ENCODE measurements around the gene BAIAP2L2. TPM values are rescaled to one million over a fixed set of nuclear protein-coding genes. Genes with fewer than 3 reads are reported as not detected.

BAIAP2L2 gene
- total and polyA plus RNA-seq, 2 of the 4 experiments (the other 2 are of a cell fraction) = 0.18 to 0.46 TPM

DNA sequence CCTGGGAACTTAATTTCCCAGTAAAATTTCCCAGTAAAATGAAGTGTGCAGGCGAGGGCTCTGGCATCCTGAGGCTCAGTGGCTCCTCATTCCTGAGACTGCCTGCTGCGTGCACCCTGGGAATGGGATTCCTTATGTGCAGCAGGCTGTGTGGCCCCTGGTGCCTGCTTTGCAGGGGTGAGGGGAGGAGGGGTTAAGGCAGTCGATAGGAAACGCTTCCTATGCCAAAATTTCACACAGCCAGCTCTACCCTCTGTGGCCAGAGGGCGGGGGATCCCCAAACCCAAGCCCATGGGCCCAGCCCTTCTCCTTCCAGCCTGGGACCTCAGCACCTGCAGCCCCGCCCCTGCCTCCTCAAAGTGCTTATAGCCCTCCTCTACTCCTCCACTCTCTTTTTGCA is 12.1 kb upstream of the BAIAP2L2 start:
- no peak overlapping the region for H3K4me2 ChIP-seq (ENCODE audit: low read depth, low read length)
- intact Hi-C loops (cut with micrococcal nuclease) = no loop called here

More for the DNA sequence above, 12.1 kb upstream of the BAIAP2L2 start:
- no peak overlapping the region for H2BK5ac ChIP-seq (ENCODE audit: low read depth, low read length, poor library complexity, severe bottlenecking)
- DNase-seq (no peak), ATAC-seq (ENCODE audit: low read depth) (no peak)
- no peak overlapping the region for H3K56ac ChIP-seq (ENCODE audit: extremely low read depth, insufficient read depth, low read length)
- H3K36me3 ChIP-seq (ENCODE audit: control insufficient read depth, insufficient read depth, low read length) = no peaks in the 10 kb centered on the region
- H3K4me3 ChIP-seq (ENCODE audit: insufficient read depth, low read depth, low read length) = no peak overlapping the region
- H3K27ac ChIP-seq (ENCODE audit: insufficient read depth, low read length) = no peak overlapping the region
- no peaks in the 10 kb centered on the region for H4K20me1 ChIP-seq (ENCODE audit: insufficient read depth, low read length)
- H2AK5ac ChIP-seq (ENCODE audit: low read depth, low read length) = no peak overlapping the region
- no peak overlapping the region for H3K18ac ChIP-seq (ENCODE audit: low read depth, low read length)
- no peak overlapping the region for H4K91ac ChIP-seq (ENCODE audit: insufficient read depth, low read depth, low read length)
- POLR2A ChIA-PET (ENCODE audit: unreplicated experiment) = no interaction called here
- peaks cover 4% of the 10 kb centered on the region for H3K9me1 ChIP-seq (ENCODE audit: insufficient read depth, low read length)
- no peak overlapping the region for H2BK120ac ChIP-seq (ENCODE audit: low read depth, low read length)
- no TSS peak for BruUV-seq (replicated peaks)
- no peaks in the 10 kb centered on the region for H3K9me3 ChIP-seq (ENCODE audit: control insufficient read depth, insufficient read depth, low read length)
- no peaks in the 10 kb centered on the region for H3K4me1 ChIP-seq (ENCODE audit: control insufficient read depth, insufficient read depth, low read length)
- H3K23ac ChIP-seq (ENCODE audit: low read depth, low read length) = no peak overlapping the region
- no peak overlapping the region for H3K9ac ChIP-seq (ENCODE audit: low read depth, low read length)
- 80% methylated on average over 1 of the region's 6 CpGs; no CpG with 5 or more reads in 1 of the 2 experiments for WGBS, 2 experiments (ENCODE audit: extremely low coverage in 2 of 2, insufficient read length in 1 of 2)
- no peak overlapping the region for H2AK9ac ChIP-seq (replicated peaks; ENCODE audit: low read depth, low read length, poor library complexity)
- CTCF ChIA-PET = interaction anchor here (1.4 kb wide), 1 partner anchor 14 kb away, joined by 3 read pairs; no protein-coding TSS in a partner anchor
- dilution Hi-C loops (cut with HindIII; ENCODE audit: low sequenced_read_pairs, unreplicated experiment) (no loop called here), in situ Hi-C loops (cut with MboI; ENCODE audit: low sequenced_read_pairs) (no loop called here)
- H2AFZ ChIP-seq (replicated peaks; ENCODE audit: low read length, poor library complexity) = peak overlapping the region; percentile 49
- no peak overlapping the region for H4K5ac ChIP-seq (ENCODE audit: low read depth, low read length)
- H3K27me3 ChIP-seq (ENCODE audit: control insufficient read depth, insufficient read depth, low read length) = peaks cover 3% of the 10 kb centered on the region; the same call in 1 of the 2 replicates
- H3K4ac ChIP-seq (ENCODE audit: low read depth, low read length) = no peak overlapping the region
- no peak overlapping the region for H3K14ac ChIP-seq (replicated peaks; ENCODE audit: low read depth, low read length)
- H3K79me1 ChIP-seq (ENCODE audit: low read depth in 1 of 2, low read length in 2 of 2) = no peaks in the 10 kb centered on the region
- H4K8ac ChIP-seq (ENCODE audit: low read depth in 2 of 2, low read length in 2 of 2) = no peak overlapping the region
- no peak overlapping the region for H2BK15ac ChIP-seq (ENCODE audit: low read depth, low read length)
- no peak for TF ChIP-seq RAD21 (IDR thresholded peaks at IDR 0.05; ENCODE audit: low read length)
- no peak for TF ChIP-seq NFE2L2 (IDR thresholded peaks at IDR 0.05; ENCODE audit: low read depth, low read length)
- no peak for TF ChIP-seq POLR2A (IDR thresholded peaks at IDR 0.05; ENCODE audit: low read depth, low read length)
- TF ChIP-seq, protein P1, sequence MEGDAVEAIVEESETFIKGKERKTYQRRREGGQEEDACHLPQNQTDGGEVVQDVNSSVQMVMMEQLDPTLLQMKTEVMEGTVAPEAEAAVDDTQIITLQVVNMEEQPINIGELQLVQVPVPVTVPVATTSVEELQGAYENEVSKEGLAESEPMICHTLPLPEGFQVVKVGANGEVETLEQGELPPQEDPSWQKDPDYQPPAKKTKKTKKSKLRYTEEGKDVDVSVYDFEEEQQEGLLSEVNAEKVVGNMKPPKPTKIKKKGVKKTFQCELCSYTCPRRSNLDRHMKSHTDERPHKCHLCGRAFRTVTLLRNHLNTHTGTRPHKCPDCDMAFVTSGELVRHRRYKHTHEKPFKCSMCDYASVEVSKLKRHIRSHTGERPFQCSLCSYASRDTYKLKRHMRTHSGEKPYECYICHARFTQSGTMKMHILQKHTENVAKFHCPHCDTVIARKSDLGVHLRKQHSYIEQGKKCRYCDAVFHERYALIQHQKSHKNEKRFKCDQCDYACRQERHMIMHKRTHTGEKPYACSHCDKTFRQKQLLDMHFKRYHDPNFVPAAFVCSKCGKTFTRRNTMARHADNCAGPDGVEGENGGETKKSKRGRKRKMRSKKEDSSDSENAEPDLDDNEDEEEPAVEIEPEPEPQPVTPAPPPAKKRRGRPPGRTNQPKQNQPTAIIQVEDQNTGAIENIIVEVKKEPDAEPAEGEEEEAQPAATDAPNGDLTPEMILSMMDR (conservative IDR thresholded peaks at IDR 0.05; ENCODE audit: low read depth, low read length) = no peak
- TF ChIP-seq, protein P2, sequence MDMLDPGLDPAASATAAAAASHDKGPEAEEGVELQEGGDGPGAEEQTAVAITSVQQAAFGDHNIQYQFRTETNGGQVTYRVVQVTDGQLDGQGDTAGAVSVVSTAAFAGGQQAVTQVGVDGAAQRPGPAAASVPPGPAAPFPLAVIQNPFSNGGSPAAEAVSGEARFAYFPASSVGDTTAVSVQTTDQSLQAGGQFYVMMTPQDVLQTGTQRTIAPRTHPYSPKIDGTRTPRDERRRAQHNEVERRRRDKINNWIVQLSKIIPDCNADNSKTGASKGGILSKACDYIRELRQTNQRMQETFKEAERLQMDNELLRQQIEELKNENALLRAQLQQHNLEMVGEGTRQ (IDR thresholded peaks at IDR 0.05; ENCODE audit: low read depth, low read length) = no peak
- TF ChIP-seq MAFK (IDR thresholded peaks at IDR 0.05; ENCODE audit: low read depth, low read length) = no peak
- no peak for TF ChIP-seq MAZ (IDR thresholded peaks at IDR 0.05; ENCODE audit: borderline replicate concordance, low read depth, low read length)
- TF ChIP-seq RCOR1 (IDR thresholded peaks at IDR 0.05; ENCODE audit: insufficient replicate concordance, low read length) = no peak
- H2BK20ac ChIP-seq (ENCODE audit: low read depth, low read length) = no peak overlapping the region

Data from IMR-90 (cell line).